ENCODE data around the gene SLC25A21. TPM values are rescaled to one million over a fixed set of nuclear protein-coding genes. Genes with fewer than 3 reads are reported as not detected.

SLC25A21 gene
- total and polyA plus RNA-seq, 2 experiments from 2014 or later = 10.6 to 12.1 TPM

GRCh38 chr14:37082449-37082848 lies 90.0 kb downstream of the SLC25A21 start:
- no peak overlapping the region for H3K27ac ChIP-seq (ENCODE audit: low read depth)

More at GRCh38 chr14:37082449-37082848, 90.0 kb downstream of the SLC25A21 start:
- H3K4me3 ChIP-seq = no peak overlapping the region
- H3F3A ChIP-seq (replicated peaks; ENCODE audit: low read depth) = no peaks in the 10 kb centered on the region
- H3K79me2 ChIP-seq (replicated peaks; ENCODE audit: insufficient read depth) = no peaks in the 10 kb centered on the region
- H3K4me1 Mint-ChIP-seq = no peaks in the 10 kb centered on the region
- no peak for TF ChIP-seq POLR2AphosphoS5 (IDR thresholded peaks at IDR 0.05; ENCODE audit: low read depth)
- no peak for TF ChIP-seq EZH2 (IDR thresholded peaks at IDR 0.05; ENCODE audit: low read depth, unreplicated experiment)
- no peak for TF ChIP-seq STAT1 (IDR thresholded peaks at IDR 0.05; ENCODE audit: unreplicated experiment)
- no peak for TF ChIP-seq ETS1 (IDR thresholded peaks at IDR 0.05)
- no peak for TF ChIP-seq ZNF114 (CRISPR knock-in tag; IDR thresholded peaks at IDR 0.05)
- TF ChIP-seq REST (IDR thresholded peaks at IDR 0.05; ENCODE audit: unreplicated experiment) = no peak
- TF ChIP-seq NANOG (IDR thresholded peaks at IDR 0.05; ENCODE audit: borderline replicate concordance) = no peak
- TF ChIP-seq JUNB (IDR thresholded peaks at IDR 0.05; ENCODE audit: unreplicated experiment) = no peak
- TF ChIP-seq ZNF462 (CRISPR knock-in tag; IDR thresholded peaks at IDR 0.05) = no peak
- no peak for TF ChIP-seq CREB1 (CRISPR knock-in tag; IDR thresholded peaks at IDR 0.05; ENCODE audit: low read depth)
- no peak for TF ChIP-seq EZH2phosphoT487 (IDR thresholded peaks at IDR 0.05; ENCODE audit: unreplicated experiment)
- TF ChIP-seq CTCF (conservative IDR thresholded peaks at IDR 0.05; ENCODE audit: low read depth in 2 of 2) = no peak
- no peak for TF ChIP-seq ZNF331 (CRISPR knock-in tag; IDR thresholded peaks at IDR 0.05; ENCODE audit: low read depth)
- no peak overlapping the region for H3K4me2 ChIP-seq
- DNase-seq (ENCODE audit: low spot score) (no peak), ATAC-seq (no peak)
- H3K27ac Mint-ChIP-seq = no peak overlapping the region
- H2AFZ ChIP-seq = no peak overlapping the region
- no peak overlapping the region for H3K4me3 Mint-ChIP-seq
- no peaks in the 10 kb centered on the region for H3K9me2 ChIP-seq (ENCODE audit: insufficient read depth)
- H4K20me1 ChIP-seq (replicated peaks; ENCODE audit: insufficient read depth) = no peaks in the 10 kb centered on the region
- H3K36me3 Mint-ChIP-seq (ENCODE audit: low read depth) = no peaks in the 10 kb centered on the region
- H3K9me3 Mint-ChIP-seq = no peaks in the 10 kb centered on the region
- H3K27me3 Mint-ChIP-seq (ENCODE audit: insufficient read depth, low read depth, poor library complexity) = no peaks in the 10 kb centered on the region
- H3K4me1 ChIP-seq (ENCODE audit: insufficient read depth) = no peaks in the 10 kb centered on the region
- no peaks in the 10 kb centered on the region for H3K27me3 ChIP-seq (ENCODE audit: insufficient read depth)
- no peaks in the 10 kb centered on the region for H3K36me3 ChIP-seq (ENCODE audit: insufficient read depth)

All from GM23338 (cell line).